Pulmonary artery endothelial cell (primary cell): ENCODE measurements around the gene AZI2. TPM values are rescaled to one million over a fixed set of nuclear protein-coding genes. Genes with fewer than 3 reads are reported as not detected.

Experiments
- DNase-seq: peaks from one replicate; pipeline ENCODE4 v3.0.0-alpha.2; 2011; ENCODE audit warnings: low read depth, low spot score
- total RNA-seq: library from RNA; depleted of rRNA; stranded (reverse); fragments of >200 nt; gene quantifications from 2 replicates; pipeline ENCODE4 v1.2.3, GENCODE V29; 2014

The AZI2 gene
- total RNA-seq, 1 donor from 2014 or later = 43.7 TPM

- no peak for DNase-seq
Observed at GRCh38 chr3:28301688-28302087, 46.9 kb downstream of the AZI2 start.

GRCh38 chr3:28300345-28300962 is 48.2 kb downstream of the AZI2 start:
- no peak for DNase-seq

DNA sequence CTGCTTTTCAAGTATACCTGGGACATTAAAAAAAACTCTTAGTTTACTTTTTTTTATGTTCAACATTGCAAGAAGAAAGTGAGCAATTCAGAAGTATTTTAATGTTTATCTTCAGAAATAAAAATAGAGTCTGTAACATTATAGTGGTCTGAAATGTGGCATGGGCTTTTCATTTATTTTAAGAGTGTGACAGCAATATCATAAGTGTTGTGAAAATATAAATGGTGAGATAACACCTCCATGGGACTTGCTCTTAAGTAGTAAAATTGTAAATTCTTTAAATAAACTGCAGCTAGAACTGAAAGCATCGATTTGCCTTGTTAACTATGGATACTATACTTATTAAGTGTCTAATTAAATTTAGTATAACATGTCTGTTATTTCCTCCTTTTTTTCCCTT is 48.9 kb downstream of the AZI2 start:
- DNase-seq = no peak

- no peak for DNase-seq
Observed at GRCh38 chr3:28295898-28296490, 52.6 kb downstream of the AZI2 start.

DNA sequence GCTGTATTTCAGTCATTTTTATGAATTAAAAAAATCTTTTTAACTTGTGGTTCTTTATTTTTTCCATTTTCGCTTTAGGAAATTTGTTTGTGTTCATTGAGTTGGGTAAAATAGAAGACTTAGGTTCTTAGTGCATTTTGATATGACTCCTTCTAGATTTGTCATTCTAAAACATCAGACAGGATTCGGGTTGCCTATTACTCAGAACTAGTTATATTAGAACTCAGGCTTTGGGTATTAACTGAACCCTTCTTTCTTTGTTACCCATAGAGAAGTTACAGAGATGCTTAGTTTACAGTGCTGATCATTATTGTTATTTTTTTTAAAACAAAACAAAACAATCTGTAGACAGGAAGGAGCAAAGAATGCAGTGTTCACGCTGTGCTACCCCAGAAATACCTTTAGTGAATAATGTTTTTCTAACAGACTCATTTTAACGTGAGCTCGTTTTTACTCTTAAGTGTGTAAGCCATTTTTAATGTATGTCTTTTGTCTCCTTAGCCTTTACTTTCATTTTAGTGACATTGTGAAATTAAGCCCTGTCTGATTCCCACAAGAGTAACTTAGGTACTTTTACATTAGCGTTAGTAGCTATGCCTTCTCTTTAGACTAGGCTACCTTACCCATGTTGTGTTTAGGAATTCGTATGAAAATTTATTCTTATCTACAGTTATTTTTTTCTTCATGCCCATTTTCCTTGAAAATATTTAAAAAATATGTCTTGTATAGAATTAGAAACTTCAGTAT is 53.8 kb downstream of the AZI2 start:
- DNase-seq = no peak

GRCh38 chr3:28292622-28293021 is 56.0 kb downstream of the AZI2 start:
- no peak for DNase-seq

DNA sequence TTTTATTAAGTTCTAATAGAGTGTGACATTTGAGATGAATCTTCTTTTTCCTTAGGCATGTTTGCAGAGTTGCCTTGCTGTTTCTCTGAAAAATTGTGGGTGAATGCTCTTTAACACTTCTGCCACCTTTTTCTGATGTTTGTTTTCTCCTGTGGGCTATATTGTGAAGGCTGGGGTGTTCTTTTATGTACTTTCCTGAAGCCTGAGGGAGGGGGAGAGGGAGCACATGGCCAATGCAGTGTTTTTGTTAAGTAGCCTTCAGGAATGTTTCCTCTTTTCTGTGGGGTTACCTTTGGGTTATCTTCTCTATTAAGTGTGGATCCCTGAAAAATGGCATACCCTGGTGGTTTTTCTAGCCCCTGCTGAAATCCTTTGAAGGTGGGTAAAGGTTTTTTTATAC is 57.0 kb downstream of the AZI2 start:
- DNase-seq = no peak

GRCh38 chr3:28290863-28291300 is 57.7 kb downstream of the AZI2 start:
- no peak for DNase-seq

DNA sequence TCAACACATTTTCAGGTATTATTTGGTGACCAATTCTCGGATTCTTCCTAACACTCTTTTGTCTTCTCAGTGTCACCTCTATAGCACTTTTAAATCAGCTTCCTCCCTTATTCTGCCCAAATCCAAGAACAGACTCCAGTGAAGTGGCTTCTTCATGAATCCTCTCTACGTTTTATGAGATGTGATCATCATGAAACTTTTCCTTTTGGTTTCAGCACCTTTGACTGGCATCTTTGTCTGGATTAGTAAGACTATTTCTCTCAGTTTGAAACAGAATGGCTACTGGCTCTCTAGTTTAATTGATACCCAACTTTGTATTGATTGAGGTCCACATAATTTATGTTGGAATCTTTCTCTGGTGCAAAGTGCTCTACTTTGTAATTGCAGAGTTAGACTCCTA is 61.6 kb downstream of the AZI2 start:
- DNase-seq = no peak

- DNase-seq = no peak
Observed at GRCh38 chr3:28286595-28286994, 62.0 kb downstream of the AZI2 start.

GRCh38 chr3:28280781-28281180 is 67.8 kb downstream of the AZI2 start:
- no peak for DNase-seq

GRCh38 chr3:28279770-28280169 is 68.9 kb downstream of the AZI2 start:
- no peak for DNase-seq

GRCh38 chr3:28278918-28279317 is 69.7 kb downstream of the AZI2 start:
- DNase-seq = no peak

DNA sequence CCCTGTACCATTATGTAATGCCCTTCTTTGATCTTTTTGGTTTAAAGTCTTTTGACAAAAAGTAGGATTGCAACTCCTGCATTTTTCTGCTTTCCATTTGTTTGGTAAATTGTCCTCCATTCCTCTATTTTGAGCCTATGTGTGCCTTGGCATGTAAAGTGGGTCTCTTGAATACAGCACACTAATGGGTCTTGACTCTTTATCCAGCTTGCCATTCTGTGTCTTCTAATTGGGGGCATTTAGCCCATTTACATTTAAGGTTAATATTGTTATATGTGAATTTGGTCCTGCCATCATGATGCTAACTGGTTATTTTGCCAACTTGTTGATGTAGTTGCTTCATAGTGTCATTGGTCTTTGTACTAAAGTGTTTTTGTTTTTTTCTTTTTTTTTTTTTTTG is 74.8 kb downstream of the AZI2 start:
- no peak for DNase-seq

Other genes with a start within 250 kb of the AZI2 start
- gene CMC1, start 107.2 kb downstream of the AZI2 start, total RNA-seq = 3.6 and 3.9 TPM in 2 replicates
- 0.04 and 0.13 TPM in 2 replicates for gene ZCWPW2, start 103 bp downstream of the AZI2 start, total RNA-seq